Stomach (tissue), 4 donors: ENCODE data around the gene SBF2.

Experiments used
- POLR2A ChIP-seq, 4 donors: fragments of 450-650 bp; IDR thresholded peaks; one replicate each; pipeline ENCODE4 v1.6.1; 2016; ENCODE audit warnings: antibody characterized with exemption in 4 of 4, control low read depth in 2 of 4, mild to moderate bottlenecking in 1 of 4, moderate library complexity in 1 of 4
- POLR2AphosphoS5 ChIP-seq, 3 donors: sonication (generic); formaldehyde crosslinking; IDR thresholded peaks; one replicate each; pipeline ENCODE4 v1.6.1; 2016; ENCODE audit warnings: antibody characterized with exemption in 3 of 3
- TF ChIP-seq, protein P1 (sequence below), 7 experiments: fragments of 450-650 bp in 4 of 7; fragments of 200-600 bp in 3 of 7; sonication (generic) in 3 of 7; IDR thresholded peaks; one replicate each; pipeline ENCODE4 v1.5.1; 2016 to 2019; ENCODE audit warnings: antibody characterized with exemption in 7 of 7, control low read depth in 2 of 7, mild to moderate bottlenecking in 1 of 7

DNA sequence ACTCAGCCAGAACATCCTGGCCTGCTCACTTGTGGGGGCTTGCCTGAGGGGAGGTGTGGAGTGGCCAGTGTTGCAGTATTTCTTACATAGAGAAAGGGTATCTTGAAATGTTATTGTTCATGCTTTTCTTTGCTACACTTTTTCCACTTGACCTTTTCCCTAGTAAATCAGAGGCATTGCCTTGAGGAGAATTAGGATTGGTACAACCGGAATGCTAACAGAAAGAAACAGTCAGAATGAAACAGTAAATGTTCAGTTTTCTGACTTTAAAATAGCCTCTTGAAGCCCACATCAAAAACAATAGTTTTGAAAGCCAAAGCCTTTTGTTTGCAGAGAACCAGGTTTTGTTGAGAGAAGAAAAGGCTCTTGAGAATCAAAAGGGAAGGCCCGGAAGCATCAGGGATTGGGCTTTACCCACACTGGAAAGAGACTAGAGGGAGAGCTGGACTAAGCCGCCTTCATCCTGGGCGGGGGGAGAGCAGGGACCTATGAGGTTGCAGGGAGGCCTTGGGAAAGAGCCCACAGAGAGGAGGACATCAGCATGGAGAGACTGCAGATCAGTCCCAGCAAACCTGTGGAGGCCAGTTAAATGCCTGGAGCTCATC, 23.2 kb upstream of the SBF2 start:
- TF ChIP-seq POLR2A (IDR thresholded peaks at IDR 0.05) (no peak), POLR2AphosphoS5 (IDR thresholded peaks at IDR 0.05) (no peak)
- TF ChIP-seq, protein P1, sequence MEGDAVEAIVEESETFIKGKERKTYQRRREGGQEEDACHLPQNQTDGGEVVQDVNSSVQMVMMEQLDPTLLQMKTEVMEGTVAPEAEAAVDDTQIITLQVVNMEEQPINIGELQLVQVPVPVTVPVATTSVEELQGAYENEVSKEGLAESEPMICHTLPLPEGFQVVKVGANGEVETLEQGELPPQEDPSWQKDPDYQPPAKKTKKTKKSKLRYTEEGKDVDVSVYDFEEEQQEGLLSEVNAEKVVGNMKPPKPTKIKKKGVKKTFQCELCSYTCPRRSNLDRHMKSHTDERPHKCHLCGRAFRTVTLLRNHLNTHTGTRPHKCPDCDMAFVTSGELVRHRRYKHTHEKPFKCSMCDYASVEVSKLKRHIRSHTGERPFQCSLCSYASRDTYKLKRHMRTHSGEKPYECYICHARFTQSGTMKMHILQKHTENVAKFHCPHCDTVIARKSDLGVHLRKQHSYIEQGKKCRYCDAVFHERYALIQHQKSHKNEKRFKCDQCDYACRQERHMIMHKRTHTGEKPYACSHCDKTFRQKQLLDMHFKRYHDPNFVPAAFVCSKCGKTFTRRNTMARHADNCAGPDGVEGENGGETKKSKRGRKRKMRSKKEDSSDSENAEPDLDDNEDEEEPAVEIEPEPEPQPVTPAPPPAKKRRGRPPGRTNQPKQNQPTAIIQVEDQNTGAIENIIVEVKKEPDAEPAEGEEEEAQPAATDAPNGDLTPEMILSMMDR (IDR thresholded peaks at IDR 0.05): no peak
